Uterus (tissue), 4 donors: ENCODE results near the gene CACNA2D2. TPM values are rescaled to one million over a fixed set of nuclear protein-coding genes. Genes with fewer than 3 reads are reported as not detected.

ENCODE experiments used
- DNase-seq, 2 donors: peaks; one replicate each; pipeline ENCODE4 v3.0.0-alpha.2; 2019 to 2020
- H3K27ac ChIP-seq, 2 donors: fragments of 200-600 bp; sonication (generic); 1 replicate in 1 of 2; 2 replicates in 1 of 2; pipeline ENCODE4 v1.5.1; 2016 to 2018
- H3K27me3 ChIP-seq, 2 donors: fragments of 200-600 bp; sonication (generic); one replicate each; pipeline ENCODE4 v1.5.1; 2018 to 2019; ENCODE audit warnings: control low read depth in 1 of 2
- H3K36me3 ChIP-seq, 2 donors: fragments of 200-600 bp; sonication (generic); one replicate each; pipeline ENCODE4 v1.5.1; 2019; ENCODE audit warnings: control low read depth in 1 of 2
- H3K4me1 ChIP-seq, 2 donors: fragments of 200-600 bp; sonication (generic); one replicate each; pipeline ENCODE4 v1.5.1; 2018 to 2019; ENCODE audit warnings: control low read depth in 1 of 2
- H3K4me3 ChIP-seq, 2 donors: fragments of 200-600 bp; sonication (generic); 1 replicate in 1 of 2; 2 replicates in 1 of 2; pipeline ENCODE4 v1.5.1; 2018 to 2019; ENCODE audit warnings: mild to moderate bottlenecking in 1 of 2
- H3K9me3 ChIP-seq, 2 donors: fragments of 200-600 bp; sonication (generic); one replicate each; pipeline ENCODE4 v1.5.1; 2019; ENCODE audit warnings: control low read depth in 1 of 2
- POLR2A ChIP-seq, 2 donors: fragments of 450-650 bp; IDR thresholded peaks; one replicate each; pipeline ENCODE4 v1.6.1; 2016; ENCODE audit warnings: antibody characterized with exemption in 2 of 2, mild to moderate bottlenecking in 1 of 2, moderate library complexity in 1 of 2
- intact Hi-C: fragments of 100-400 bp; cut with DNase I; formaldehyde crosslinking; loops from one replicate; pipeline ENCODE4 v1.15.1; 2023; ENCODE audit warnings: low total_unique reads
- total RNA-seq, 4 donors: library from RNA; depleted of rRNA in 3 of 4; stranded (reverse); fragments of >200 nt in 3 of 4; gene quantifications; one replicate each; pipeline versions ENCODE4 v1.1.0 to v1.2.4, GENCODE V29; 2014 to 2023
- TF ChIP-seq, protein P1 (sequence below), 4 experiments: fragments of 200-600 bp in 2 of 4; fragments of 450-650 bp in 2 of 4; sonication (generic) in 2 of 4; IDR thresholded peaks; one replicate each; pipeline ENCODE4 v1.5.1; 2016 to 2019; ENCODE audit warnings: antibody characterized with exemption in 4 of 4, mild to moderate bottlenecking in 2 of 4, moderate library complexity in 1 of 4
- donor health status: DM: yes; HTN: yes; CAD: no.

The CACNA2D2 gene
- total RNA-seq, 4 donors from 2014 or later = under 0.01 to 6.1 (median 5.3) TPM; not detected in 1

DNA sequence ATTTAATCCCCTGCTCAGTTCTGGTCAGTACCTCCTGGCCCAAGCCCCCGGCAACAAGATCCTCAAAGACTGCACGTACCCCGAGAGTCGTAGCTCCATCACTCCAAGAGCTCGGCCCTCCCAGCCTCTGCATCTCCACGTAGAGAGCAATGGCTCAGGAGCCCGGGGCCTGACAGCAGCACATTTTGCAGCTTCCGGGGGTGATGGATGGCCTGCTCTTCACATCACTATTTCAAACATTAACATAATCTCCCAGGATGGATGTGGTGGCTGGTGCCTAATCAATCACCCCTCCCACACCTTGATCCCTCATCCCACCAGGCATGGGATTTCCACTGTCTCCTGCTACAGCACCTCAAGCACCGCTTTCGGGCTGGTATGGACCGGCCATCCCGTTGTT is 28.1 kb downstream of the CACNA2D2 start:
- no peak overlapping the region for H3K4me3 ChIP-seq
- no peaks in the 10 kb centered on the region for H3K27me3 ChIP-seq
- H3K4me1 ChIP-seq = no peaks in the 10 kb centered on the region
- no peaks in the 10 kb centered on the region for H3K36me3 ChIP-seq
- no peak for DNase-seq
- H3K27ac ChIP-seq = no peak overlapping the region
- no peaks in the 10 kb centered on the region for H3K9me3 ChIP-seq
- TF ChIP-seq, protein P1, sequence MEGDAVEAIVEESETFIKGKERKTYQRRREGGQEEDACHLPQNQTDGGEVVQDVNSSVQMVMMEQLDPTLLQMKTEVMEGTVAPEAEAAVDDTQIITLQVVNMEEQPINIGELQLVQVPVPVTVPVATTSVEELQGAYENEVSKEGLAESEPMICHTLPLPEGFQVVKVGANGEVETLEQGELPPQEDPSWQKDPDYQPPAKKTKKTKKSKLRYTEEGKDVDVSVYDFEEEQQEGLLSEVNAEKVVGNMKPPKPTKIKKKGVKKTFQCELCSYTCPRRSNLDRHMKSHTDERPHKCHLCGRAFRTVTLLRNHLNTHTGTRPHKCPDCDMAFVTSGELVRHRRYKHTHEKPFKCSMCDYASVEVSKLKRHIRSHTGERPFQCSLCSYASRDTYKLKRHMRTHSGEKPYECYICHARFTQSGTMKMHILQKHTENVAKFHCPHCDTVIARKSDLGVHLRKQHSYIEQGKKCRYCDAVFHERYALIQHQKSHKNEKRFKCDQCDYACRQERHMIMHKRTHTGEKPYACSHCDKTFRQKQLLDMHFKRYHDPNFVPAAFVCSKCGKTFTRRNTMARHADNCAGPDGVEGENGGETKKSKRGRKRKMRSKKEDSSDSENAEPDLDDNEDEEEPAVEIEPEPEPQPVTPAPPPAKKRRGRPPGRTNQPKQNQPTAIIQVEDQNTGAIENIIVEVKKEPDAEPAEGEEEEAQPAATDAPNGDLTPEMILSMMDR (IDR thresholded peaks at IDR 0.05) = no peak
- TF ChIP-seq POLR2A (IDR thresholded peaks at IDR 0.05) = no peak
- intact Hi-C loops = no loop called here

DNA sequence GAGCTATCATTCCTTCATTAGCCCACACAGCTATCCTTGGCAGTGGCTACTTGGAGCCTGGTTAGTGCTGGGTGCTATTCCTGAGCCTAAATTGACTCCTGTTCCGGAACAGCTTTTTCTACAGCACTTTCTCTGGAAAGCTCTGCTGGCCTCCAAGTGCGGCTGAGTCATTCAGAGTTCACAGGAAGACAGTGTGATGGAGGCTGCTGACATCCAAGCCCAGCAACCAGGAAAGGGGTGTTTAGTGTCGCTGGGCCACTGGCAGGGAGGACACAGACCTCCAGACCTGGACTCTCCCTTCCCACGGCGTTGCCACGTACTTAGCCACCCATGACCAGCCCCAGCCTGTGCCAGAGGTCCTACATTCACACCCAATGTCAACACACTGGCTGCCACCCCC is 28.7 kb downstream of the CACNA2D2 start:
- Histone ChIP-seq H3K27ac (no peak overlapping the region), H3K9me3 (no peaks in the 10 kb centered on the region), H3K36me3 (no peaks in the 10 kb centered on the region), H3K4me1 (no peaks in the 10 kb centered on the region), H3K4me3 (no peak overlapping the region), H3K27me3 (no peaks in the 10 kb centered on the region)
- TF ChIP-seq, protein P1 (IDR thresholded peaks at IDR 0.05) = no peak
- TF ChIP-seq POLR2A (IDR thresholded peaks at IDR 0.05) = no peak
- no peak for DNase-seq
- intact Hi-C loops = no loop called here

DNA sequence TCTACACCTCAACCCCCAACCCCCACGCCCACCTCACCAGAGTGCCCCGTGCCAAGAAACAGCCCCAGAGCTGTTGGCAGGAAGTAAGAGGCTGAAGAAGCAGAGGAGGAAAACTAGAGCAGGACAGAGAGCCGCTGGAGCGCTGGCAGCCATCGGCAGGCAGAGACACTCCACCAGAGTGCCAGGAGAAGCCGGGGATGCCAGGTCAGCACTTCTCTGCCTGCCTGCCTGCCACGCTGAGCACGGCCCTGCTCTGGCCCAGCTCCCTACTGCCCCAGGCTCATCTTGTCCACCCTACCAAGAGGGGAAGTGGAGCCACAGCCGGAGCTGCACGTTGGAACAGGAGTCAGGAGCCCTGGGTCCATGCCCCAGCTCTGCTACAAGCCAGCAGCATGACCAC is 29.7 kb downstream of the CACNA2D2 start:
- H3K4me1 ChIP-seq = no peaks in the 10 kb centered on the region
- intact Hi-C loops = no loop called here
- no peaks in the 10 kb centered on the region for H3K36me3 ChIP-seq
- H3K27me3 ChIP-seq = no peaks in the 10 kb centered on the region
- no peak overlapping the region for H3K27ac ChIP-seq
- no peak overlapping the region for H3K4me3 ChIP-seq
- DNase-seq = no peak
- no peaks in the 10 kb centered on the region for H3K9me3 ChIP-seq
- TF ChIP-seq, protein P1 (IDR thresholded peaks at IDR 0.05) = no peak
- no peak for TF ChIP-seq POLR2A (IDR thresholded peaks at IDR 0.05)

DNA sequence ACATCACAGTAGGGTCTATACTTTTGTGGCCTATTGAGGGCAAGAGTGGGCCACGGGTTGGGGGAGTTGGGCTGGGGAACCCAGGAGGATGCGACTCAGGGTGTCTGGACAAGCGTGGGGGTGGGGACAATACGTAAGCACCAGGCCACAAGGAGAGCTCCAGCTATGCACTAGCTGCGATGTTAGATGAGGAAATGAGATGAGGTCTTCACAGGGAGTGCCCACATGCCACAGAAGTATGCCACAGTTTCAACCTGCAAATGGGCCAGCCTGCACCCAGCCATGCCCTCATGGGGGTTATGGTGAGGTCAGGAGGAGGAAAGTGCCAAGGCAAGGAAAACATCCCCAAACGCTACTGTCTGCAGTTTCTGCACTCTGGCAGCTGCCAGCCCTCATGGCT is 30.5 kb downstream of the CACNA2D2 start:
- intact Hi-C loops = no loop called here
- Histone ChIP-seq H3K9me3 (no peaks in the 10 kb centered on the region), H3K27ac (no peak overlapping the region), H3K36me3 (no peaks in the 10 kb centered on the region), H3K4me1 (no peaks in the 10 kb centered on the region), H3K4me3 (no peak overlapping the region), H3K27me3 (no peaks in the 10 kb centered on the region)
- DNase-seq = no peak
- TF ChIP-seq, protein P1 (IDR thresholded peaks at IDR 0.05) = no peak
- TF ChIP-seq POLR2A (IDR thresholded peaks at IDR 0.05) = no peak

DNA sequence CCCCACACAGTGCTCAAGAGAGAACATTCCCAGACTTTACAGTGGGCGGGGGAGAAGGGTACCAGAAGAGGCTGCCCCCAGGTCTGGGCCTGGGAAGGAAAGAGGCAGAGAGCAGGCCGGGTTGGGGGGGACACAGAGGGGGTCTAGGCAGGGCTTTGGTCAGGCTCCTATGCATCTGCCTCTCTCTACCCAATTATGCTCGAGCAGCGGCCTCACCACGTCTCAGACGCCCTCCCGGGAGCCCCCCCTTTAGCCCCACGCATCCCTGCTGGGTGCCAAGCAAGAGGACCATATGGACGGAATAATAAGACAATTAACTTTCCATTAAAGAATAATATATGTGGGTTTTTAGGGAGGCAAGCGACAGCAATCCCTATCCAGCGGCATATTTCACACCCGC is 32.8 kb downstream of the CACNA2D2 start:
- TF ChIP-seq POLR2A (IDR thresholded peaks at IDR 0.05) = no peak
- TF ChIP-seq, protein P1 (IDR thresholded peaks at IDR 0.05) = no peak
- H3K27ac ChIP-seq = no peak overlapping the region
- no peaks in the 10 kb centered on the region for H3K27me3 ChIP-seq
- no peak for DNase-seq
- H3K36me3 ChIP-seq = no peaks in the 10 kb centered on the region
- no peaks in the 10 kb centered on the region for H3K4me1 ChIP-seq
- no peaks in the 10 kb centered on the region for H3K9me3 ChIP-seq
- no peak overlapping the region for H3K4me3 ChIP-seq
- intact Hi-C loops = no loop called here
